Fibroblast of skin of right quadriceps (primary cell): ENCODE results near the gene BUD23.
A peak's percentile ranks its signal among the peaks of the same experiment; 100 is the strongest.
"Not testable (repeated sequence)": the region's sequence is repeated elsewhere in the genome, so short reads cannot be mapped to it uniquely, and the experiment has no call there.

Source experiments
- DNase-seq: peaks from one replicate; pipeline ENCODE4 v3.0.0-alpha.2; 2013

The BUD23 gene

DNA sequence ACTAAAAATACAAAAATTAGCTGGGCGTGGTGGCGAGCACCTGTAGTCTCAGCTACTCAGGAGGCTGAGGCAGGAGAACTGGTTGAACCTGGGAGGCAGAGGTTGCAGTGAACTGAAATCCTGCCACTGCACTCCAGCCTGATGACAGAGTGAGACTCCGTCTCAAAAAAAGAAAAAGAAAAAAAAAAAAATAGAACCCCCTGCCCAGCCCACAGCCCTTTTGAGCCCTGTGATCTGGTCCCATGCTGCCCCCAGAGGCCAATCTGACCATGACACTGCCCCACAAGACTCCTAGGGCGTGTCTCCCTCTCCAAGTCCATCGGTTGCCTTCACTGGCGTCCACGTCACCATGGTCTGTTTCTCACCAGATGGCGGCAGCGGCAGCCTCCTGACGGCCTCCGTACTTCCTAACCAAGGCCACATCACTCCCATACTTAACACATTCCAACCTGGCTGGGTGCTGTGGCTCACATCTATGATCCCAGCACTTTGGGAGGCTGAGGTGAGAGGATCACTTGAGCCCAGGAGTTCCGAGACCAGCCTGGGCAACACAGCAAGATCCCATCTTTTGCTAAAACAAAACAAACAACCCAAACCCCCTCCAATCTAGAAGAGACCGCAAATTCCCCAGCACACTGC, 18.1 kb downstream of the BUD23 start:
- peak; percentile 68 for DNase-seq

DNA sequence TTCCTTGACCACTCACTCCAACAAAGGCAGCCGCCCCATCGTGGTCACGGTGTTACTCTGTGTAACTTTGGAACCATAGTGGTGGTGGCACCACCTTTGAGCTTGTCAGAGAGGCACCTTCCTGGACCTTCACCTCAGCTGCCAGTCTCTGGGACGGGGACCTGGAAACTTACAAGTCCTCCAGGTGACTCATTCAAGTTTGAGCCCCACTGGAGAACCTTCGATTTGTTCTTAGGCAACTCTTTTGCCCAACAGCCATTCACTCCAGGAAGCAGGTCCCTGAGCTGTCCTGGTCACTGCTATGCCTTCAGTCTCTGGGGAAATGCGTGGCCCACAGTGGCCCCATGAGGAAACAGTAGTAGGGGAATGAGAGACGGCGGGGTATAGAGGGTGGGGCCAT, 18.8 kb downstream of the BUD23 start:
- DNase-seq, result no peak

DNA sequence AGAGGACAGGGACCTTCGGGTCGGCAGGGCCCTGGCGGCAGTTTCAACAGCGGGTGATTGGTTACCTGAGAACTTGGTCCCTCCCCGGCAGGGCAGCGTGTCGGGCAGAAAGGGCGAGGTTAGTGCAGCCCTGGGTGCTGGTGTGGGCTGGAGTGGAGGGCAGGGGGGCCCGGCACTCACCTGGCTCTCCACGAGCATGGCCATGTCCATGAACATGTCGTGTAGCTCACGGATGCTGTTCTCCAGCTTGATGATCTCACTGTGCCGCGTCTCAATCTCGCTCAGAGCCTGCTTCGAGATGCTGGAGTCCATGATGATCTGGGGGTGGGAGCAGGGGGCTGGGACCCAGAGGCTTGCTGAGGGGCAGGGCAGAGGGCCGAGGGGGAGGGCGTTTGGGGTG, 19.3 kb downstream of the BUD23 start:
- no peak for DNase-seq

GRCh38 chr7:73703225-73703624, 19.8 kb downstream of the BUD23 start:
- no peak for DNase-seq

DNA sequence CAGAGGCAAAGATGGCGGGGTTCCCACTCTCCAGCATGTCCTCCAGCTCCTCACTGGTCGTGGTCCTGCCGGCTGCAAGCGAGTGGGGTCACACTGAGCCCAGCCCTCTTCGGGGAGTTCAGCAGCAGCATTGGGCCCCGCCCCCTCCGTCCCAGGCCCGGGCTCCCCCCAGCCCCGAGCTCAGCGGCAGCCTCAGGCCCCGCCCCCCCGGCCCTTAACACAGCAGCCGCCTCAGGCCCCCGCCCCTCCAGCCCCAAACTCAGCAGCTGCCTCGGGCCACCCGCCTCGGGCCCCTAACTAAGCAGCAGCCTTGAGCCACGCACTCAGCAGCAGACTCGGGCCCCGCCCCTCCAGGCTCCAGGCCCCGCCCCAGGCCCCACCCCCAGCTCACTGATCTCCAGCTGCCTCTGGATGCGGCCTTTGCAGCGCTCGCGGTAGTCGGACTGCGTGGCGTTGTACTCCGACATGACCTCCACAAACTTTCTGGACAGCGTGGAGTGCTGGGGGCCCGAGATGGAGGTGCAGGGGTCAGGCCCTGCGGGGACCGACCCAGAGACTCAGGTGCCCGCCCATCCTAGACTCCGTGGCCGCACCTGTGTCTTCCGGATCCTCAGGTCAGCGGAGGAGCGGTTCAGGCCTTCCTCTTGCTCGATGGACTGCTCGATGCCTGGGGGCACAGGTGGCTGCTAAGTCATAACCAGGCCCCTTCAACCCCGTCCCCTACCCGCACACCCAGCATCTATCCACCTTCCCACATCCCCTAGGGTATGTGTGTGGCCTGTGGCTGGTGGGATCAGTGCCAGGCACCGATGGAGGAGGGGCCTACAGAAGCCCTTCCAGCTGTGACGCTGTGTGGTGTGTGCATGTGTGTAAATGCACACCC, 20.6 kb downstream of the BUD23 start:
- peak; percentile 74 for DNase-seq

GRCh38 chr7:73704640-73705550, 21.5 kb downstream of the BUD23 start:
- DNase-seq, result peak; percentile 87

DNA sequence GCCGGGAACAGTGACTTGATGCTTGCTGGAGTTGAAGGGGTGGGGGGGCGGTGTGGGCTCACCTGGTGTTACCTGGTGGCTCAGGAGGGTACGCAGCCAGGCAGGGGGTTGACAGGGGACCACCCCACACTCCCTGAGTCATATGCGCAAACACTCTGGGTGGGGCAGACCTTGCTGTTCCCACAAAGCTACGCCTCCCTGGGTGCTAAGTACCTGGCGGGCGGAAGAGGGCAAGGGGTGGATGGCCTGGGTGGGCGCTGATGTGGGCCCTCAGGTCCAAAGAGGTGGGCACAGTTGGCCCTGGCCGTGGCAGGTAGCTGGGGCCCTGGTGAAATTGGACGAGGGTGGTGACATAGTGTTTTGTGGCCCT, 22.1 kb downstream of the BUD23 start:
- DNase-seq, result no peak

DNA sequence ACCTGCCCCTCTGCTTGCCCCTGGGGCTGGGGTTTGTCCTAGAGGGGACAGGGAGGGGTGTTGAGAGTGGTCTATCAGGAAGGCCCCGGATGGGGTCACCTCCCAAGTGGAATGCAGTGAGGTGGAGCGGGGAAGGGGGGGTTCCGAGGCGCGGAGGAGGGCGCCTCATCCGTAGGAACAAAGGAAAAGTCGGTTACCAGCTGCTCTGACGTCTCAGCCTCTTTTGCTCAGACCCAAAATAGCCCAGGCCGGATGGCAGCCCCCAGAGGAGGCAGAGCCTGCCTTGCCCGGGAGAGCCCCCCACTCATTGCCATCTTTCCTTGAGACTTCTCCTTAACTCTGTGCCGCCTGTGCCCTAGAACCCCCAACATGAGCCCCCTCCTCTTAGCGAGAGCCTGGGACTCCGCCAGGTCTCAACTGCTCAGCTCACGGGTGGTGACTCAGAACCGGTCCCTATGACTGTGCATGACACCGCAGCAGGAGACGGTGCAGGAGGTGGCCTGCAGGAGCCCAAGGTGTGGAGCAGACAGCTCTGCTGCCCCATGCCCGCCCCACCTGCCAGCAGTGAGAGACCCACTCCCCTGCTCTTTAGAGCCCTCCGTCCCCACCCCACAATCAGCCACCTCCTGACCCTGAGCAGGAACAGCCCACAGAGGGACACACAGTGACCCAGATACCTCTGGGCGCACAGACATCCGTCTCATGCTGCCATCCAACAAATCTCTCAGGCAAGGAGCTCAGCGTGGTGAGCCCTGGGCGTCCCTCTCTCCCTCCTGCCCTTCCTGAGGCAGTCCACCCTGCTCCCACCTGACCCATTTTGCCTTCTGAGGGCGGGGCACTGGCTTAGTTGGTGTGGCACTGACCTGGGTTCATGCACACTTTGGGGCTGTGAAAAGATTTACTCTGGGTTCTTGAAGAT, 23.0 kb downstream of the BUD23 start:
- peak; percentile 48 for DNase-seq

DNA sequence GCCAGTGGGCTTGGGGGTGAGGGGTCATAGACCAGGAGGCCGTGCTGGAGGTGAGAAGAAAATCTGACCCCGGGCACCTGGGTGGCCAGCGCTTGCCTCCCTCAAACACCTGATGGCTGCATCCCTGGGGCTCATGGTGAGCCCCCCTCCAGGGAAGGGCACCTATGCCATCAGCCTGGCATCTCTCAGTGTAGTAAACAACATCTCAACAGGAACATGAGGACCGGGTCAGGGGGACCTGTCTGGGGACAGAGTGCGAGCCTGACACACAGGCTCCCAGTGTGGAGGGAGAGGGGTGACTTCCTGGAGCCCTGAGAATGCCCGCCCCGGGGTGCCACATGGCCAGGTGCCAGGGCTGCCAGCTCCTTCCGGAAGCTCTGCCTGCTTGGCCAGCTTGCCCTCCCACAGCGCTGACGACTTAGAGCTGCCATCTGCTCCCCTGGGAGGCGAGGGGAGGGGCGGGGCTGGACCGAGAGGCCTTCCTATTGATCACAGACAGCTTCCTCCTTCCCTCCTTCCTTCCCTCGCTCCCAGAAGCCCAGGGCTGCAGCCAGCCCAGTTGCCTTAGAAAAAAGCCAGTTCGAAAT, 23.7 kb downstream of the BUD23 start:
- DNase-seq, result no peak

DNA sequence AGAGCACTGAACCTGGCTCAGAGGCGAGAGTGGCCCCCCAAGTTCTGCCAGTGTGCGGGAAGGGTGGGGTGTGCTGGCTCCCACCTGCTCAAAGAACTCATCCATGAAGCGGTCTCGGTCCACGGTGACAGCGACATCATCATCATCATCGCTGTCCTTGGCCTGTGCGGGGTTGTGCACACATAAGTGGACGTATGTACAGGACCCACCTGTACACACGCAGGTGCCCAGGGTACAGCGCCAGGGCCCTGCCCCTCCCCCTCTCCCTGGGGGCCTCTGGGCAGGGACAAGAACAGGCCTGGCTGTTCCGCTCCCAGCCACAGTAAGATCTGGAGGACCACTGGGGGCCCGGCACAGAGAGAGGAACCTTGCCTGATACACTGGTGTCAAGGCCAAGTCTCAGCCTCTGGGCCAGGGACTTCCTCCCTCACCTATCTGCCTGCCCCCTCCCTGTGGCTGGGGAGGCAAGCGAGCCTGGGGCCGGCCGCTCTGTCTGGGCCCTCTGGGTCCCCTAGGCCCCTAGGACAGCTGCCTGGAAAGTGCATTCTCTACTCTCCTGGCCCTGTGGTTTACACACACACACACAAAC, 25.7 kb downstream of the BUD23 start:
- no peak for DNase-seq

DNA sequence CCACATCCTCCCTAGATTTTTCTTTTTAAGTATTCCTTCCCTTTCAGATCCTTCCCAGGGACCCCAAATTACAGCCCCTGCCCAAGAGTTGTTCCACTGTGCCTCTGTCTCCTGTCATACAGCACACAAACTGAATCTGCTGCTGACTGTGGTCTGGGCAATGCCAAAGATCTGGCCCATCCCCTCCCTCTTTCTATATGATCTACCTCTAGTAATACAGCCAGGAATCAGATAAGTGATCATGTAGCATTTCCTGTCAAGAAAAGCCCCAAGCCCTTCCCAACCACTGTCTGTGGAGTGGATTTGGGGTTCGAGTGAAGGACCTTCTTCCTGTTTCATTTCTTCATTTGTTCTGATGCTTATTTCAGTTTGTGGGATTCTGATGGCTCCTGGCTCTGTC, 29.4 kb downstream of the BUD23 start:
- no peak for DNase-seq

- not testable (repeated sequence) for DNase-seq
Observed at GRCh38 chr7:73713319-73713718, 29.9 kb downstream of the BUD23 start.

GRCh38 chr7:73715648-73716317, 32.4 kb downstream of the BUD23 start:
- DNase-seq, result peak; percentile 94

GRCh38 chr7:73716318-73716890, 33.0 kb downstream of the BUD23 start:
- no peak for DNase-seq

- DNase-seq, result peak; percentile 26
Observed at GRCh38 chr7:73717025-73717807, 33.8 kb downstream of the BUD23 start.

DNA sequence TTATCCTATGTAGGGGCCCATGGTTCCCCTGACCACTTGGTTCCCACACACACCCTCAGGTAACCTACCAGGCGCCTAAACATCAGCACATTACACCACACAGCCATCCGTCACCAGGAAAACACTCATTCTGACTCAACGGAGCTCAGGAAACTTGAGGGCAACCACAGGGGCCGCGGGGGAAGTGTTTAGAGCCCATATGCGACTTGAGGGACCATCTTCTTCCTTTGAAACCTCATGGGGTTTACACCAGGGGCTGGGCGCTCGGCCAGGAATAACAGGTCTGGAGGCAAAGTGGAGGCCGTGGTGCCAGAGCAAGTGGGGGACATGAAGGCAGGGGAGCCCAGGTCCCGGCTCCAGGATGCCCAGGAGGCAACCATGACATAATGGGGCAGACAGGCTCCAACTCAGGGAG, 34.6 kb downstream of the BUD23 start:
- peak; percentile 91 for DNase-seq

DNA sequence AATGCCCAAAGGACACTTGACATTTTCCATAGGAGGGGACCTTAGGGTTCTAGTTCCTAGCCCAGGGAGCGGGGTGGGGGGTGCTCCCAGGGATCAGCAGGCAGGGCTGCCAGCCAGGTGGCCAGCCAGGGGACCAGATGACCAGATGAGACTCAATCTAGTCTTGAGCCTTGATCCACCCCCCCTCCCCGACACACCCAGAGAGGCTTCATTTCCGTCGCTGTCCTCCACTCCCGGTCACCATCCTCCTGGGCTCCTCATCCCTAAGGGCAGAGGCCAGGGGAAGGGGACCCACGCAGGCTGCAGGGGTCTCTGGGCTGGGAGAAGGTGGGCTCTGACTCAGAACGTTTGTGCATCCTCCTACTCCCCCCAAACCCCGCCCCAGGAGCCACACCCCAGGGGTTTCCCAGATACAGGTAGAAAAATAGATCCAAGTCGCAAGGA, 35.1 kb downstream of the BUD23 start:
- no peak for DNase-seq

- DNase-seq, result peak; percentile 66
Observed at GRCh38 chr7:73718905-73719805, 35.8 kb downstream of the BUD23 start, which contains the start of gene STX1A. TSS of gene STX1A (minus strand) at chr7:73719669. CDS start at chr7:73719631, 38 bp downstream.
